GM19455 (cell line): ENCODE measurements around the gene CD8B.
A peak's percentile ranks its signal among the peaks of the same experiment; 100 is the strongest.

ENCODE experiments used
- ATAC-seq: cut with Tn5 transposase; IDR thresholded peaks from one replicate; pipeline ENCODE4 v1.9.1; 2021; ENCODE audit not compliant: unreplicated experiment

Gene CD8B

GRCh38 chr2:86806059-86806857 is 55.4 kb downstream of the CD8B start:
- no peak for ATAC-seq

GRCh38 chr2:86800856-86801567 is 60.7 kb downstream of the CD8B start:
- no peak for ATAC-seq

GRCh38 chr2:86794861-86795260 is 66.8 kb downstream of the CD8B start:
- ATAC-seq = no peak

GRCh38 chr2:86793752-86794151 is 67.9 kb downstream of the CD8B start:
- no peak for ATAC-seq

- no peak for ATAC-seq
Measured at GRCh38 chr2:86791573-86791972, 70.1 kb downstream of the CD8B start.

- no peak for ATAC-seq
Measured at GRCh38 chr2:86790676-86791572, 70.8 kb downstream of the CD8B start, which contains the start of gene CD8A. TSS of gene CD8A (minus strand) at chr2:86790913. CDS start at chr2:86790825, 88 bp downstream.

GRCh38 chr2:86790134-86790675 is 71.5 kb downstream of the CD8B start:
- no peak for ATAC-seq

- ATAC-seq = no peak
Measured at GRCh38 chr2:86789687-86790133, 72.0 kb downstream of the CD8B start.

GRCh38 chr2:86788881-86789686 is 72.6 kb downstream of the CD8B start:
- ATAC-seq = no peak

GRCh38 chr2:86788165-86788564 is 73.5 kb downstream of the CD8B start:
- ATAC-seq = no peak

- ATAC-seq = no peak
Measured at GRCh38 chr2:86787736-86788135, 74.0 kb downstream of the CD8B start.

GRCh38 chr2:86786001-86786536 is 75.6 kb downstream of the CD8B start:
- no peak for ATAC-seq

- ATAC-seq = no peak
Measured at GRCh38 chr2:86785456-86785855, 76.2 kb downstream of the CD8B start.

- peak; percentile 94 for ATAC-seq
Measured at GRCh38 chr2:86783615-86784339, 77.9 kb downstream of the CD8B start.

- no peak for ATAC-seq
Measured at GRCh38 chr2:86782748-86783147, 78.9 kb downstream of the CD8B start.

- ATAC-seq = no peak
Measured at GRCh38 chr2:86781363-86781762, 80.3 kb downstream of the CD8B start.

- ATAC-seq = no peak
Measured at GRCh38 chr2:86779971-86780370, 81.7 kb downstream of the CD8B start.

- ATAC-seq = no peak
Measured at GRCh38 chr2:86778957-86779356, 82.7 kb downstream of the CD8B start.

GRCh38 chr2:86776532-86776931 is 85.2 kb downstream of the CD8B start:
- ATAC-seq = no peak
